A673 (cell line): ENCODE data around the gene CYTH3.

Experiments used
- EZH2 ChIP-seq: fragments of 200-600 bp; sonication (generic); IDR thresholded peaks from 2 replicates; pipeline ENCODE4 v1.6.1; 2017; ENCODE audit warnings: borderline replicate concordance, low read depth, mild to moderate bottlenecking, mixed read lengths, antibody characterized with exemption, low read length; ENCODE audit not compliant: poor library complexity, severe bottlenecking
- TF ChIP-seq, protein P1 (sequence below): fragments of 300-800, 200-600 bp; sonication (generic); conservative IDR thresholded peaks from 2 replicates; pipeline ENCODE4 v1.5.1; 2017; ENCODE audit warnings: low read depth, mild to moderate bottlenecking, antibody characterized with exemption, low read length, moderate library complexity, mixed read lengths

DNA sequence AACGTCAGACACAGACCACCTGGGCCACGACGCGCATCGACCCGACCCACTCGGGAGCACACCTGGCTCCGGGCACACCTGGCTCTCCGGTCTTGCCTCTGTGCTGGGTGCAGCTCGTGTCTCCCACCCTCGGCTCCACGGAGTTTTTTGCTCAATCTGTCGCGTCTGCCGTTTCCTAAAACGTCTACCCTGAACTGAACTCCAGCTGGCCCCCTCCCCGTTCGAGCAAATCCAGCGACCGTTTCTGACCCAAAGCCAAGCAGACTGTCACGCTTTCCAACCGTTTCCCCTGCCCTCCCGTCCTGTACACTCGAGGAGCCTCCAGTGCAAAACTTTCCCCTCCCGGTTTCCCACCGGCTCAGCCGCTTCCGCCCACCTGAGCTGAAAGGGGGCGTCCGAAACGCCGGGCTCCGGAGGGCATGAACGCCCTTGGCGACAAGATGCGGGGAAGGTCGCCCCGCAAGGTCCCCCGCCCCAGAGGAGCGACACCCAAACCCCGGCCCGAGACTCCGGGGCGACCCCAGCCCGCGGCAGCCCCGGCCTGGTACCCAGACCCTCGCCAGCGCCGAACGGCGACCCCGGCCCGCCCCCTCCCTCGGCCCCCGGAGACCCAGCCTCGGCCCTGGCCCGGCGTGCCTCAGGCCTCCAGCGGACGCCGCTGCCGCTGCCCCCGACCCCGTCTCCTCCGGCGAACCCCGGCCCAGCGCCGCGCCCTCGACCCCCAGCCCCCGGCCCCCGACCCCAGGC, 557 bp downstream of the CYTH3 start:
- TF ChIP-seq, protein P1, sequence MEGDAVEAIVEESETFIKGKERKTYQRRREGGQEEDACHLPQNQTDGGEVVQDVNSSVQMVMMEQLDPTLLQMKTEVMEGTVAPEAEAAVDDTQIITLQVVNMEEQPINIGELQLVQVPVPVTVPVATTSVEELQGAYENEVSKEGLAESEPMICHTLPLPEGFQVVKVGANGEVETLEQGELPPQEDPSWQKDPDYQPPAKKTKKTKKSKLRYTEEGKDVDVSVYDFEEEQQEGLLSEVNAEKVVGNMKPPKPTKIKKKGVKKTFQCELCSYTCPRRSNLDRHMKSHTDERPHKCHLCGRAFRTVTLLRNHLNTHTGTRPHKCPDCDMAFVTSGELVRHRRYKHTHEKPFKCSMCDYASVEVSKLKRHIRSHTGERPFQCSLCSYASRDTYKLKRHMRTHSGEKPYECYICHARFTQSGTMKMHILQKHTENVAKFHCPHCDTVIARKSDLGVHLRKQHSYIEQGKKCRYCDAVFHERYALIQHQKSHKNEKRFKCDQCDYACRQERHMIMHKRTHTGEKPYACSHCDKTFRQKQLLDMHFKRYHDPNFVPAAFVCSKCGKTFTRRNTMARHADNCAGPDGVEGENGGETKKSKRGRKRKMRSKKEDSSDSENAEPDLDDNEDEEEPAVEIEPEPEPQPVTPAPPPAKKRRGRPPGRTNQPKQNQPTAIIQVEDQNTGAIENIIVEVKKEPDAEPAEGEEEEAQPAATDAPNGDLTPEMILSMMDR = no peak
- no peak for TF ChIP-seq EZH2
